GM10266 (cell line): ENCODE data around the gene TTC38.

Experiments used
- DNase-seq: peaks from one replicate; pipeline ENCODE4 v3.0.0; 2012; ENCODE audit errors: extremely low spot score
- CTCF ChIP-seq: IDR thresholded peaks from 2 replicates; pipeline ENCODE4 v1.5.1; 2012; ENCODE audit warnings: mild to moderate bottlenecking, low read depth; ENCODE audit not compliant: control insufficient read depth, insufficient read depth; ENCODE audit errors: missing control alignments

Gene TTC38

GRCh38 chr22:46323162-46323561 is 55.4 kb downstream of the TTC38 start:
- no peak for DNase-seq
- no peak for TF ChIP-seq CTCF

GRCh38 chr22:46326066-46326680 is 58.4 kb downstream of the TTC38 start:
- no peak for TF ChIP-seq CTCF
- DNase-seq = no peak

GRCh38 chr22:46327691-46328465 is 60.1 kb downstream of the TTC38 start:
- TF ChIP-seq CTCF = no peak
- no peak for DNase-seq

GRCh38 chr22:46328797-46329196 is 61.0 kb downstream of the TTC38 start:
- DNase-seq = no peak
- TF ChIP-seq CTCF = no peak

- DNase-seq = no peak
- no peak for TF ChIP-seq CTCF
Measured at GRCh38 chr22:46329616-46330015, 61.8 kb downstream of the TTC38 start.

GRCh38 chr22:46330426-46330825 is 62.6 kb downstream of the TTC38 start:
- no peak for TF ChIP-seq CTCF

GRCh38 chr22:46331496-46331895 is 63.7 kb downstream of the TTC38 start:
- TF ChIP-seq CTCF = no peak
- no peak for DNase-seq

More at GRCh38 chr22:46330426-46330825, 62.6 kb downstream of the TTC38 start:
- no peak for DNase-seq
